VCaP (cell line): ENCODE data around the gene MRPL46.

Experiments
- H3K27ac ChIP-seq: fragments of 450-650 bp; 2 replicates; pipeline ENCODE4 v1.5.1; 2017
- TF ChIP-seq, protein P1 (sequence below): fragments of 450-650 bp; conservative IDR thresholded peaks from 2 replicates; pipeline ENCODE4 v1.5.1; 2017; ENCODE audit warnings: mild to moderate bottlenecking, moderate library complexity

The MRPL46 gene

DNA sequence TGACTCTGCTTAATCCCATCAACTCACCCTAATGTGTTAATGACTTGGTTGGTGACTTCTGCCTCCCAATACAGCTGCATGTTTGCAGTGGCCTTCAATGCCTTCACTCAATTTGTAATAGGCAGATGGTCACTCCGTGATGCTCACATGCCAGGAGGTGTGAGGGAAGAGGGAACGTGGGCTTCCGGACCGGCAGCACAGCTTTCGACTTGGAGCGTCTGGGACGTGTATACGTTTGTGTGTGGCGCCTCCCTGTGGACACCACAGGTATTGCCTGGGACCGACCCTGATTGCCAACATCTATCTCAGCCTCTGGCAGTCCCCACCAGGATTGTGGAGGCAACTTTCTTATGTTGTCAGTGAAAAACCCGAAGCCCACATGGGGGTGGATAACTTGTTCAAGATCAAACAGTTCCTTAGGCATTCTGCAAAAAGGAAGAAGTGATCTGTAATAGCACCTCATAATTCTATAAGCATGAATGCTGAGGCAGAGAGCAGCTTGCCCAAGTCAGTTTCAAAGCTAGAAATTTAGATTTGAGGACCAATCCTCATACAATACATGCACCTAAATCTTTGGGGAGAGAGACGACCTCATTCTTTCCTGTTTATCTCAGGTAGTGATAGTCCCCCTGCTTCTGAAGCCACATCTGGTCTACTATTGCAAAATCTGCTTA, 16.9 kb downstream of the MRPL46 start:
- TF ChIP-seq, protein P1, sequence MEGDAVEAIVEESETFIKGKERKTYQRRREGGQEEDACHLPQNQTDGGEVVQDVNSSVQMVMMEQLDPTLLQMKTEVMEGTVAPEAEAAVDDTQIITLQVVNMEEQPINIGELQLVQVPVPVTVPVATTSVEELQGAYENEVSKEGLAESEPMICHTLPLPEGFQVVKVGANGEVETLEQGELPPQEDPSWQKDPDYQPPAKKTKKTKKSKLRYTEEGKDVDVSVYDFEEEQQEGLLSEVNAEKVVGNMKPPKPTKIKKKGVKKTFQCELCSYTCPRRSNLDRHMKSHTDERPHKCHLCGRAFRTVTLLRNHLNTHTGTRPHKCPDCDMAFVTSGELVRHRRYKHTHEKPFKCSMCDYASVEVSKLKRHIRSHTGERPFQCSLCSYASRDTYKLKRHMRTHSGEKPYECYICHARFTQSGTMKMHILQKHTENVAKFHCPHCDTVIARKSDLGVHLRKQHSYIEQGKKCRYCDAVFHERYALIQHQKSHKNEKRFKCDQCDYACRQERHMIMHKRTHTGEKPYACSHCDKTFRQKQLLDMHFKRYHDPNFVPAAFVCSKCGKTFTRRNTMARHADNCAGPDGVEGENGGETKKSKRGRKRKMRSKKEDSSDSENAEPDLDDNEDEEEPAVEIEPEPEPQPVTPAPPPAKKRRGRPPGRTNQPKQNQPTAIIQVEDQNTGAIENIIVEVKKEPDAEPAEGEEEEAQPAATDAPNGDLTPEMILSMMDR: peak; percentile 92
- no peak overlapping the region for H3K27ac ChIP-seq

DNA sequence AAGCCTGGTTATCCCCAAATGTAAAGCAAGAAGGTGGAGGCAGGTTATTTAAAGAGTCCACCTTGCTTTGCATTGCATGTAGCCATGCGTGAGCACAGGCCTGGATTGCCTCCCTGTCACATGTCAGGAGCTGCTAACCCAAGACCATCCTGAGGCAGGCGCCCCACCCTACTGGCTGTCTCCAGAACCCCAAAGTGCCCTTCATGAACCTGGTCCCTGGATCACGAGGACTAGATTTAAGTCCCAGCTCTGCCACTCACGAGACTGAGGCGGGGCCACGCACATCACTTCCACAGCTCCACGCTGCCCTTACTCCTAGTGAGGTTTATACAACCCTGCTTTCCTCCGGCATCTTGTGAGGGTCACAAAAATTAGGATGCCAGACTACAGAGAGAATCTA, 17.6 kb downstream of the MRPL46 start:
- H3K27ac ChIP-seq: no peak overlapping the region
- TF ChIP-seq, protein P1: no peak

DNA sequence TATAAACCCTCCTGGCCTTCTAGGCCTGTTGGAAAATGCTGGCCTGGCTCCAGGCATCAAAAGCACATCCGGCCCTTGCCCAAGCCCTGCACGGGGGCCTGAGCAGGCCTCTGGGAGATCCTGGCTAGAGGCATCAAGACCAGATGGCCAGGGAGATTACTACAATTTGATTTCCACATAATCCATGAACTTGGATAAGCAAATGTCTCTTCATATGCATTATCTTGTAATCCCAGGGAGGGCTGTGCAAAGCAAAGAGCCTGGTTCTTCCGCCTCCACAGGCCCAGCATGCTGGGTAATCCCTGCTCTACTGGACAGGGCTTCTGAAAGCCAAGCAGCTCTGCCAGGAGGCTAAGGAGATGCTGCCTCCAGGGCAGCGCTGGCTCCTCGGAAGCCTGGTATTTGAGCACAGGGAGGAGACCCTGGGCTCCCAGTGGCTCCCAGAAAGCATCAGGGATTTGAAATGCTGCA, 18.2 kb downstream of the MRPL46 start:
- TF ChIP-seq, protein P1: no peak
- no peak overlapping the region for H3K27ac ChIP-seq

DNA sequence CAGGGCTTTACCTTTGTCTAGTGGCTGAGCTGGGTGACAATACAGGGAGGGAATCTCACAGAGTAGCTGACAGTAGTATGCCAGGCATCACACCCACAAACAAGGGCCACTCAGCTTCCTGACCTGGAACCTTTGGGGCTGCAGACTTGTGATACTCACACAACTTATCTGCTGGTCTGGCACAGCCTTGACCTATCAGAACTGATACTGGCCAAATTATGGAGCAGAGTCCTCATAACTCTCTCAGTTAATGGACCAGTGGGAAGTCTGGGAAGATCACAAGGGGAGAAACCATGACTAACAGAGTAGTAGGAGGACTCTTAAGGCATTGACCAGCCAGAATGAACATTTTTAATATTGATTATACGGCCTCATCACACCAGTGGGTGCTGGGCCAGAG, 19.4 kb downstream of the MRPL46 start:
- H3K27ac ChIP-seq: no peak overlapping the region
- TF ChIP-seq, protein P1: no peak

DNA sequence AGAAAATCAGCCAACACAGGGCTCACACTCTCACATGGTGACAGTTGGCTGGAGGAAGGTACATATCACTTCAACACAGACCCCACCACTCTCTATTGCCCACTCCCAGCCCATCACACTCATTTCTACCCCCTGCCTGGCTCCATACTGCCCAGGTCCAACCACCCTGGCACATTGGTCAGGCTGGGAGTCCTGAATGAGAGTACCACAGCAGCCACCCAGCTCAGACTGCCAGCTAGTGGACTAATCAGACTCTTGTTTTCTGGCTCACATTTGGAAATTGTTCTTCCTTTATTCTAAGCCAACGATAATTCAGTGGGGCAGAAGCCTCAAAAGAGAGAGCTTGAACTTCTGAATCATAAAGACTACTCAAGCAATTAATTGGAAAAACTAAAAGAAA, 20.0 kb downstream of the MRPL46 start:
- no peak overlapping the region for H3K27ac ChIP-seq
- TF ChIP-seq, protein P1: peak; percentile 48

DNA sequence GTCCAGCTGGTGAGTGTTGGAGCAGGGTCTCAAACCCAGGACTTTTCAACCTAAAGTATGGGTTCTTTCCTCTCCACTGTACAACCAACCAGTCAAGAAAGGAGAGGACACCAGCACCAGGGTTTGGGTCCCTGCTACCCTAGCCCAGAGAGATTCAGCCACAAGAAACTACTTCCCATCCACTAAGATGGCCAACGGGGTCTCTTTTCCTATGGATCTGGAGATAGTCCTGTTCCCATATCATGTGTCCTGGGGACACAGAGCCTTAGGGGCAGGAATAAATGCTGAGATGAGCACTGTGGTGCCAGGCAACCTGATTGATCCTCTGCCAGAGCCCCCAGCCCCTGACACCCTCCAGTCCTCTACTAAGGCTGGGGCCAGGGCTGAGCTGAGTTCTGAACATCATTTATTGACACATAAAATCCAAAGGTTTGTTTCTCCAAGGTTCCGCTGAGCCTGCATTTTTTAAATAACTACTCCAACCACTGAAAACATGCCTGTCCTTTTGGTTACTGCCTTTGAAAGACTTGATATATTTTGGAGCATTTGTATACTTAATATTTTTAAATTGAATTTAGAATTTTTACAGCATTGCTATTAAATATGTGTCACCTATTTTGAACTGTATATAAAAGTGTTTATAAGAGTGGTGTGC, 26.0 kb downstream of the MRPL46 start:
- TF ChIP-seq, protein P1: no peak
- H3K27ac ChIP-seq: no peak overlapping the region

DNA sequence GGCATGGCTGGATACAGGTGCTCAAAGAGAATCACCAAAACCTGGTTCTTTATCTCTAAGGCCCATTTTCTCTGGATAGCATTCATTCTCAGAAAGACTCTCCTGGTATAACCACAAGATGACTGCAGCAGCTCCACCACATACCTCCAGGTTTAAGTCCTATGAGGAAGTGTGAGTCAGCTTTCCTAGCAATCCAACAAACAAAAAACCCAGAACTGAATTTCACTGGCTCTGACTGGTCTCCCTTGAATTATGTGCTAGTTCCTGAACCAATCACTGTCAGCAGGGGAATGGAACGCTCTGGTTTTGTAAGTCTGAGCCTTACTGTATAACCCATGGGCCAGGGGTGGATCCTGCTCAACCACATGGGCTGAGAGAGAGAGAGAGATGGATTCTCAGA, 27.2 kb downstream of the MRPL46 start:
- TF ChIP-seq, protein P1: no peak
- no peak overlapping the region for H3K27ac ChIP-seq
